ENCODE results near the gene COL24A1. TPM values are rescaled to one million over a fixed set of nuclear protein-coding genes. Genes with fewer than 3 reads are reported as not detected.
A peak's percentile ranks its signal among the peaks of the same experiment; 100 is the strongest.

Gene COL24A1
- total and polyA plus RNA-seq, 3 donors from 2014 or later, result 0.75 to 2.4 (median 1.8) TPM

DNA sequence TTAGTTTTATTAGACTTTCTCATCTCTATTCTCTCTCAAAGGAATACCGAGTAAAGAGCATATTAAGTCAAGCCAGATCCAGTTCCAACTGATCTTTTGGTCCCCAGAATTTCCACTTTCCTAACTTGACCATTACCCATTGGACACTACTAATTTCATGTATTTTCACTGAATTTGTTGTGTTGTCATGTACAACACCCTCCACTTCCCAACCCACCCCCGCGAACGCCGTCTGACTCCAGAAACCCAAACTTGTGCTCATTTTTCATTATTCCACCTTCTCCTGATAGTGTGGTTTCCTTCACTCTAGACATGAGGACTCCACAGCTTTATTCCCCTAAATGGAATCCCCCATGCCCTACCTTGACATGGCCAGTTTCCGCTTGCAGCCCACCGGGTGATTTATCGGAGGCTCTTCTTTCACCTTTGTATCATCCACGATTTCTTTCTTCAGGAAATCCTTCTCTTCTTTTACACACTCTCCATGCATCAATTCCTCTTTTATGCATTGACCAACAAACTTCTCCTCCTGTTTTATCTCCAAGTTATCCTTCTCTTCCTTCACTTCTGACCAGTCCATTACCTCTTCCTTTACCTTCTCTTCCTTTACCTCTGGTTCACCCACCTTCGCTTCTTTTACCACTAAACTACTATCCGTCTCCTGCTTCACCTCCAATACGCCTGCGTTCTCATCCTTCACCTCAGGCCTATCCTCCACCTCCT is 449.1 kb downstream of the COL24A1 start:
- peaks cover 3% of the 10 kb centered on the region for H3K4me1 ChIP-seq
- H3K9me3 ChIP-seq, result no peaks in the 10 kb centered on the region
- no peaks in the 10 kb centered on the region for H3K36me3 ChIP-seq (ENCODE audit: low read depth, missing control alignments)
- peak overlapping the region; percentile 69 to 81 for H3K4me3 ChIP-seq
- intact Hi-C loops (cut with DNase I; ENCODE audit: low total_unique reads), result no loop called here
- no peak for DNase-seq
- peak overlapping the region; percentile 85 to 86 for H3K27ac ChIP-seq
- TF ChIP-seq POLR2A (IDR thresholded peaks at IDR 0.05), result no peak
- TF ChIP-seq, protein P1, sequence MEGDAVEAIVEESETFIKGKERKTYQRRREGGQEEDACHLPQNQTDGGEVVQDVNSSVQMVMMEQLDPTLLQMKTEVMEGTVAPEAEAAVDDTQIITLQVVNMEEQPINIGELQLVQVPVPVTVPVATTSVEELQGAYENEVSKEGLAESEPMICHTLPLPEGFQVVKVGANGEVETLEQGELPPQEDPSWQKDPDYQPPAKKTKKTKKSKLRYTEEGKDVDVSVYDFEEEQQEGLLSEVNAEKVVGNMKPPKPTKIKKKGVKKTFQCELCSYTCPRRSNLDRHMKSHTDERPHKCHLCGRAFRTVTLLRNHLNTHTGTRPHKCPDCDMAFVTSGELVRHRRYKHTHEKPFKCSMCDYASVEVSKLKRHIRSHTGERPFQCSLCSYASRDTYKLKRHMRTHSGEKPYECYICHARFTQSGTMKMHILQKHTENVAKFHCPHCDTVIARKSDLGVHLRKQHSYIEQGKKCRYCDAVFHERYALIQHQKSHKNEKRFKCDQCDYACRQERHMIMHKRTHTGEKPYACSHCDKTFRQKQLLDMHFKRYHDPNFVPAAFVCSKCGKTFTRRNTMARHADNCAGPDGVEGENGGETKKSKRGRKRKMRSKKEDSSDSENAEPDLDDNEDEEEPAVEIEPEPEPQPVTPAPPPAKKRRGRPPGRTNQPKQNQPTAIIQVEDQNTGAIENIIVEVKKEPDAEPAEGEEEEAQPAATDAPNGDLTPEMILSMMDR (IDR thresholded peaks at IDR 0.05), result no peak
- H3K27me3 ChIP-seq, result no peaks in the 10 kb centered on the region
- whole genome bisulfite sequencing, 2 donors, result 10 to 11% methylated on average over 13 of the region's 13 CpGs

DNA sequence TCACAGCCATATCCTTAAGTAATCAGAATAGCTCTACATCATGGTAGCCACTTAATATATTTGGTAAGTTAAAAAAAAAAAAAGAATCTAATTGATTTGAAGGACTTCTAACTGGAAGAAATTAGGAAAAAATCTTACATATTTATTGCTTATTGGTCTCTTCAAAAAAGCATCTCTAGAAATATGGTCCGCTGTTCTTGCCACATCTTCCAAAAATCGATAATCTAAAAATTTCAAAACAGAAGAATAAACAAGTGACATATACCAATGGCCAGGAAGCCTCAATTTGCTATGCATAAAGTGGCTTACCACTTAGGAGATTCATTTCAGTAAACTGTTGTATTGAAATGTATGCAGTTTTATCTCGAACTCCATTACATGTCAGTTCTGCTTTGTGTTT is 450.6 kb downstream of the COL24A1 start:
- 96% methylated on average over 3 of the region's 3 CpGs for WGBS, 2 donors
- H3K27ac ChIP-seq, result no peak overlapping the region
- no peaks in the 10 kb centered on the region for H3K36me3 ChIP-seq (ENCODE audit: low read depth, missing control alignments)
- no peaks in the 10 kb centered on the region for H3K9me3 ChIP-seq
- no peak for TF ChIP-seq POLR2A (IDR thresholded peaks at IDR 0.05)
- TF ChIP-seq, protein P1 (IDR thresholded peaks at IDR 0.05), result no peak
- H3K27me3 ChIP-seq, result no peaks in the 10 kb centered on the region
- intact Hi-C loops (cut with DNase I; ENCODE audit: low total_unique reads), result no loop called here
- DNase-seq, result no peak
- peaks cover 3% of the 10 kb centered on the region for H3K4me1 ChIP-seq
- no peak overlapping the region for H3K4me3 ChIP-seq

- intact Hi-C loops (cut with DNase I; ENCODE audit: low total_unique reads), result no loop called here
- 91 to 95% methylated on average over 4 of the region's 4 CpGs for WGBS, 2 donors
These were observed 456.1 kb downstream of the COL24A1 start for GRCh38 chr1:85700422-85700821.

GRCh38 chr1:85697895-85698294 is 458.7 kb downstream of the COL24A1 start:
- no peaks in the 10 kb centered on the region for H3K27me3 ChIP-seq
- TF ChIP-seq, protein P1 (IDR thresholded peaks at IDR 0.05), result no peak
- no peak for TF ChIP-seq POLR2A (IDR thresholded peaks at IDR 0.05)
- no peaks in the 10 kb centered on the region for H3K9me3 ChIP-seq
- H3K4me1 ChIP-seq, result no peaks in the 10 kb centered on the region
- H3K36me3 ChIP-seq (ENCODE audit: low read depth, missing control alignments), result no peaks in the 10 kb centered on the region
- intact Hi-C loops (cut with DNase I; ENCODE audit: low total_unique reads), result no loop called here
- no peak overlapping the region for H3K27ac ChIP-seq
- DNase-seq, result no peak
- no peak overlapping the region for H3K4me3 ChIP-seq

More at GRCh38 chr1:85700422-85700821, 456.1 kb downstream of the COL24A1 start:
- no peak for DNase-seq
- H3K27ac ChIP-seq, result no peak overlapping the region
- no peaks in the 10 kb centered on the region for H3K27me3 ChIP-seq
- no peaks in the 10 kb centered on the region for H3K36me3 ChIP-seq (ENCODE audit: low read depth, missing control alignments)
- no peaks in the 10 kb centered on the region for H3K4me1 ChIP-seq
- TF ChIP-seq POLR2A (IDR thresholded peaks at IDR 0.05), result no peak
- TF ChIP-seq, protein P1 (IDR thresholded peaks at IDR 0.05), result no peak
- no peaks in the 10 kb centered on the region for H3K9me3 ChIP-seq
- no peak overlapping the region for H3K4me3 ChIP-seq
